ENCODE measurements around the gene TNNI3.

TNNI3 gene

DNA sequence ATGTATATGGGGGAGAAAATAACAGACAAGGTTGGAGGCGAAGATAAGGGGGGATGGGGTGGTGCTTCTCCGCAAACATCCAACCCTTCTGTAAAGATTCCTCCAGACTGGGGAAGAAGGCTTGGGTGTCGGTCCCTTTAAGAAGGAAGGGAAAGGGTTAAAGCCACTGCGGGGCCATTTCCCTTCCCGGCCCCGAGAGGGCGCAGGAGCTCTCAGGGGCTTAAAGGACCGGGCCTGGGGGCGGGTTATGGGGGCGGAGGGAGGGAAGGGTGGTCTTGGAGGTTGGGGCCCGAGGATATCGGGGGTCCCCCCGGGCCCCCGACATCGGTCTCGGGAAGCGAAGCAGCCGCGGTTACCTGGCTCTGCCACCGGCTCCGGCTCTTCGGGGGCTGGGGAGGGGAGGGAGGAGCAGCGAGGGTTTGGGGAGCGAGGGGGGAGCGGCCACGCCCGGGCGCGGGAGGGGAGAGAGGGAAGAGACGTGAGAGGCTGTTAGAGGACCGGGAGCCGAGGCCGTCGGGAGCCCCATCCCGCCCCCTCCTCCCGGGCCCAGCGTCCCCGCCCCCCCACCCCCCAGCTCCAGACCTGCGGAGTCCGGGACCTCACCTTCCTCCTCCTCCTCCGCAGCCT is 11.3 kb downstream of the TNNI3 start:
- DNase-seq, result peak; percentile 14

DNA sequence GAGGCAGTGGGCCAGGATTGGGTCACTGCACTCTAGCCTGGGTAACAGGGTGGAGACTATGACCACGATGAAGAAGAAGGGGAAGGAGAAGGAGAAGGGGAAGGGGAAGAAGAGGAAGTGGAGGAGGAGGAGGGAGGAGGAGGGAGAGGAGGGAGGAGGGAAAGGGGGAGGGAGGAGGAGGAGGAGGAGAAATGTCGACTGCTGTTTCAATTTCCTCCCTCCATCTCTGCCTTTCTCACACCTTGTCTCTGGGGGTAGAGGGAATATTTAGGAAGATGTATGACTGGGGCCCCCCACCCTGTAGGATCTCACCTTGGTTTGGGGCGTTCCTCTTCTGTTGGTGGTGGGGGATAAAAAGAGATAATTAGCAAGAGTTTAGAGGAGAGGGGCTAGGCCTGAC is 12.3 kb downstream of the TNNI3 start:
- no peak for DNase-seq

DNA sequence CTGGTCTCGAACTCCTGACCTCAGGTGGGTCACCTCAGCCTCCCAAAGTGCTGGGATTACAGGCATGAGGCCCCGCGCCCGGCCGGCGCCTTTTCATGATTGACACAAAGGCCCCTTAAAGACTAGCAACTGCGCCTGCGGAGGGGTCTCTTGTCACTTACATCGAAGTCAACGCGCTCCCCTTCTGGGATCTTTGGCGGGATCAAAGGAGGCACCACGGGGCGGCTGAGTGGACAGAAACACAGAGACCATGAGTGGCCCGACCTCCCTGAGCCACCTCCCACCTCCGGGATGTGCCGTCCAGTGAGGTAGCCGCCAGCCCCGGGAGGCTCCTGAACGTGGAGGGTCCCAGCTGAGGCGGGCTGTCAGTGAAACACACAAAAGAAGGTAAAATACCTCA is 15.8 kb downstream of the TNNI3 start:
- no peak for DNase-seq

DNA sequence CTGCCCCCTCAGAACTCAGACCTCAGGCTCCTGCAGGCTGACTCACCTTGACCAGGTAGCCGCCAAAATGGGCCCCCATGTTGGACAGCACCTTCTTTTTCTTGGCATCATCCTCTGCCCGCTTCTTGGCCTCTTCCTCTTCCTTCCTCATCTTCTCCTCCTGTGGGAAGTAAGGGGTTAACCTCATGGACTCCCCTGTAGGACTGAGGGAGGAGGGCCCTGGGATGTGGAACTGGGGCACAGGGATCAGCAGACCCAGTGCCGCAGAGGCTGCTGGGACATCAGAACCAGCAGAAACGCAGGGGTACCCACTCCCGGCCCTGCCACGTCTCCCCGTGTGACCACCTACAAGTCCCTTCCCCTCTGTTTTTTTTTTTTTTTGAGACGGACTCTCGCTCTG is 19.6 kb downstream of the TNNI3 start:
- no peak for DNase-seq

DNA sequence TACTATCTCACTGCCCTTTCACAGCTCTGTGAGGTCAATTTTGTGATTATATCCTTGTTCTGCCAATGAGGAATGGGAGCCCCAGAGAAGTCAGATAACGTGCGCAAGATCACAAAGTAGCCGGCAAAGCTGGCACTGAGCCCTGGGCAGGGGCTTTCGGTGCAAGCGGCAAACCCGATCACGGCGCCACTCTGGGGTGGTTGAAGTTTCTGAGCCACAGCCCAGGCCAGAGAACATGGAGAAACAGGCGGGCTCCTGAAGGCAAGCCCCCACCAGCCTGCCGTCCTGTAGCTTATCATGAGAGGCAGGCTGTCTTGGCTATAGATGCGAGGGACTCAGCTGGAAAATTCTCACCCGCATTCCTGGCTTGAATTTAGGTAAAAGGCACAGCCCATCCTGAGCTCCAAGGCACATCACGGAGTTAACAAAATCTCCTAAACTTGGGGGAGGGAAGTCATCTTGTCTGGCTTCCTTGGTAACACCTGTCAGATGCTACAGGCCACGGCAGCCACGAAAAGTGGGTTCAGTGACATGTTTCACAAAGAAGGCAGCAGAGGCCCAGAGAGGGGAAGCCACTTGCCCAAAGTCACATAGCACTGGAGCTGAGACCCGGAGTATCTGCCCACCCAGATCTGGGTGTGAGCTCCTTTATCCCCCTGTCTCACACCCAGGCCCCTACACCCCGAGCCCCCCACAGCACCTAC is 21.0 kb downstream of the TNNI3 start:
- DNase-seq, result no peak

DNA sequence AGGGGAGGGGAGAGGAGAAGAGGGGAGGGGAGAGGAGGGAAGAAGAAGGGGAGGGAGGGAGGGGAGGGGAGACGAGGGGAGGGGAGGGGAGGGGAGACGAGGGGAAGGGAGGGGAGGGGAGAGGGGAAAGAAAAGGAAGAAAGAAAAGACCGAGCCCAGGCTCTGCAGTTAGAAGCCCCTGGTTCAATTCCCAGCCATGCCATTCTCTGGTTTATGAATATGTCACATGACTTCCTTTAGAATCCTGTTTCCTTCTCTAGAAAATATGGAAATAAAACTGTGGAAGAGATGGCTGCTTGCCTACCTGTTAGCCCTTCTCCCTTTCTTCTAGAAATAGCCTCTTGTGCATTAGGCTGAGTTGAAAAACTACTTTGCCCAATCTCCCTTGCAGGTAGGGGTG is 22.8 kb downstream of the TNNI3 start:
- DNase-seq, result no peak

DNA sequence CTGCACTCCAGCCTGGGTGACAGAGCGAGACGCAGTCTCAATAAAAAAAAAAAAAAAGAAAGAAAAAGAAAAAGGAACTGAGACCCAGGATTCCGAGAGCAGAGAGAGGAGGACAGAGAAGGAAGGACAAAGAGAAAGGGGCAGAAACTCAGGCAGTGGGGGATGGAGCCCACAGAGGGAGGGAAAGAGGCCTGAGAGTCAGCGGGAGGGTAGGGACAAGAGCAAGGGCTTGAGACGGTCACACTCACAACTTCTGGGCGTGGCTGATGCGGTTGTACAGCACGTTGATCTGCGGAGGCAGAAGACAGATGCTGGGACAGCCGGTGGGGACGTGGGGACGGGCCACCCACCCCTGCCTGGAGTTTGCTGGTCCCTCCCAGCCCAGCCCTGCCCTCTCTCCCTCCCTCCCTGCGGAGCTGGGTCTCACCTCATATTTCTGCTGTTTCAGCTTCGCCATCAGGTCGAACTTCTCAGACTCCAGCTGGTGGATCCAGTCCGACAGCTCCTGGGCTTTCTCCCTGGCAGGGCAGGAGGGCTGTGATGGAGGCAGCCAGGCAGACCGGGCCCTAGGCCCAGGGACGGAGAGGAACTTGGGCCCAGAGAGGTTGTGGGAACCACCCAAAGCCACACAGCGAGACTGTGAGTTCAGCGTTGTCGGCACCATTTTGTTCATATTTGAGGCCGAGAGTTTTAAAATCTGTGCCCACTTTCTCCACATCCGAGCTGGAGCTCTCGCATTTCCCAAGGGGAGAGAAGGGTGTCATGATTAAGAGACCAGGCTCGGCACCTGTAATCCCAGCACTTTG is 23.7 kb downstream of the TNNI3 start:
- no peak for DNase-seq

DNA sequence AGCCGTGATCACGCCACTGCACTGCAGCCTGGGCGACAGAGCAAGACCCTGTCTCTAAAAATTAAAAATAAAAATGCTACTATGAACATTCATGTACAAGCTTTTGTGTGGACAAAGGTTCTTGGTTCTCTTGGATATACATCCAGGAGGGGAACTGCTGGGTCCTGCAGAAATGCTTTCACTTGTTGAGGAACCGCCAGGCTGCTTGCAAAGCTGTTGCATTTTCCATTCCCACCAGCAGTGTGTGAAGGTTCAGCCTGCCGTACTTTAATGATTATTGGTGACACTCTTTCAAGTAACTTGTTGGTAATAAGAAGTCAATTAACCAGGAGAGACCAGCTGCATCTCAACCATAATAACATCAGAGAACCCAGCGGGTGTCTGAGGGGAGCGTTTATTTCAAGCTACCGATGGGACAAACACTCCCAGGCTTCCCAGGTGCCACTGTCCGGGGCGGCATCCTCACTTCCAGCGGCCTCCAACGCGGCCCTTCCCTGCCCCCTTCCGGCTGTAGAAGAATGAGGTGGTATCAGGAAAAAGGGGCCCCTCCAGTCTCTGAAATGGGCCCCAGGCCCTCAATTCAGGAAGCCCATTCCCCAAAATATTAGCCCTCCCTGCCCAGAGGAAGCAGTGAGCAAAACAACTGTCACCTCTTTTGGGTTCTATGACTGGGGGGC is 24.9 kb downstream of the TNNI3 start:
- no peak for DNase-seq

DNA sequence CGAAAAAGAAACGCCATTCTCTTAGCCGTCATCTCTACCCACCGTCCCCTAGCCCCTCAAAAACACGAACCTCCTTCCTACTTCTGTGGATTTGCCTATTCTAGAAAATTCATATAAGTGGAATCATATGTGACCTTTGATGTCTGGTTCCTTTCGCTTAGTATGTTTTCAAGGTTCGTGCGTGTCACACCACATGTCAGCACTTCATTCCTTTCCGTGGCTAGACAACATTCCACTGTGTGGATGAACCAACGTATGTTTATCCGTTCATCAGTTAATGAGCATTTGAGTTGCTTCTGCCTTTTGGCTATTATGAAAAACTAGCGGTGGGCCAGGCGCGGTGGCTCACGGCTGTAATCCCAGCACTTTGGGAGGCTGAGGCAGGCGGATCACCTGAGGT is 26.1 kb downstream of the TNNI3 start:
- no peak for DNase-seq

DNA sequence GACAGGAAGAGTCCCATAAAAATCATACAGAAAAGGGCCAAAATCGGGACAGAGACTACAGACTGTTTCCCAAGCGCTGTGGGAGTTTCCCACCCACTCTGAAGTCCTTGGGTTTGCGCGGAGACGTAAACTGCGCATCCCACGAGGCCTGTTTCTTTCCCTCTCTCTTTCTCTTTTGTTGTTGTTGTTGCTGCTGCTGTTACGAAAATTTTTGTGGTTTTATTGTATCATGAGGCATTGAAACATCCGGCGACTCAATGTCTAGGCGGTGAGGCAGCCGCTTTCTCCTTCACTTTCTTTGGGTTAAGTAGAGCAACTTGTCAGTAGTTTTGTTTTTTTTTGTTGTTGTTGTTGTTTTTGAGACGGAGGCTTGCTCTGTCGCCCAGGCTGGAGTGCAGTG is 38.5 kb downstream of the TNNI3 start:
- peak; percentile 21 for DNase-seq

DNA sequence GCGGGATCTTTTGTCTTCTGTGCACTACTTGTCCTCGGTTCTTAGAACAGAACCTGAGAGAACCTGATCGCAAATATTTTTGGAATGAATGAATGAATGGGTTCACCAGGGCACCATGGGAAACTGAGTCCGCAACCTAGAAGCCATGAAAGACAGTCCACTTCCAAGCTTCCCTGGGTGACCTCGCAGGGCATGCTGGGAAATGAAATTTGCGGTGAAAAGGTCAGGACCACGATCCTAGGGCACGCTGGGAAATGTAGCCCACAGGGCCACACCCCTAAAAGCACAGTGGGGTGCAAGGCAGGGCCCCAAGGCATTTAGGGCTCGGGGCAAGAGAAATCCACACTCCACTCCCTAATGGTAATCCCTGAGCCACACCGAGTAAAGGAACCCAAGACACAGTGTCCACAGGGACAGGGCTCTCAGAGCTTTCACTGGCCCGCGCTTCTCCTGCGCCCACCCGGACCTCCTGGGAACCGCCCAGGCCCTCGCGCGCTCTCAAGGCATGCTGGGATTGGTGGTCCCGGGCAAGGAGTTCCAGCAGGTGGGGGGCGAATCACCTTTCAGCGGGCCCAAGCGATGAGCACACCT is 39.0 kb downstream of the TNNI3 start:
- DNase-seq, result peak; percentile 35

DNA sequence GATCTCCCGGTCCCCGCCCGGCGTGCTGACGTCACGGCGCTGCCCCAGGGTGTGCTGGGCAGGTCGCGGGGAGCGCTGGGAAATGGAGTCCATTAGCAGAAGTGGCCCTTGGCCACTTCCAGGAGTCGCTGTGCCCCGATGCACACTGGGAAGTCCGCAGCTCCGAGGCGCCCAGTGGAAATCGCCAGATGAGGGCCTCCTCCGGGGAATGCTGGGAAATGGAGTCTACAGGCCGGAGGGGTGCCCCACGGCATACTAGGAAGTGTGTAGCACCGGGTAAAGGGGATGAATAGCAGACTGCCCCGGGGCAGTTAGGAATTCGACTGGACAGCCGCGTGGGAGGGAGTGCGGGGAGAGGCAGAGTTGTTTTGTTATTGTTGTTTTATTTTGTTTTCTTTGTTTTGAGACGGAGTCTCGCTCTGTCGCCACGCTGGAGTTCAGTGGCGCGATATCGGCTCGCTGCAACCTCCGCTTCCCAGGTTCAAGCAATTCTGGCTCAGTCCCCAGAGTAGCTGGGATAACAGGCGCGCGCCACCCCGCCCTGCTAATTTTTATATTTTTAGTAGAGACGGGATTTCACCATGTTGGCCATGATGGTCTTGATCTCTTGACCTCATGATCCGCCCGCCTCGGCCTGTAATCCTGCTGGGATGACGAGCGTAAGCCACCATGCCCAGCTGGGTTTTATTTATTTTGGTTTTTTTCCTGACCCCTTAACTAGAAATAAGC is 39.7 kb downstream of the TNNI3 start:
- peak; percentile 98 for DNase-seq

DNA sequence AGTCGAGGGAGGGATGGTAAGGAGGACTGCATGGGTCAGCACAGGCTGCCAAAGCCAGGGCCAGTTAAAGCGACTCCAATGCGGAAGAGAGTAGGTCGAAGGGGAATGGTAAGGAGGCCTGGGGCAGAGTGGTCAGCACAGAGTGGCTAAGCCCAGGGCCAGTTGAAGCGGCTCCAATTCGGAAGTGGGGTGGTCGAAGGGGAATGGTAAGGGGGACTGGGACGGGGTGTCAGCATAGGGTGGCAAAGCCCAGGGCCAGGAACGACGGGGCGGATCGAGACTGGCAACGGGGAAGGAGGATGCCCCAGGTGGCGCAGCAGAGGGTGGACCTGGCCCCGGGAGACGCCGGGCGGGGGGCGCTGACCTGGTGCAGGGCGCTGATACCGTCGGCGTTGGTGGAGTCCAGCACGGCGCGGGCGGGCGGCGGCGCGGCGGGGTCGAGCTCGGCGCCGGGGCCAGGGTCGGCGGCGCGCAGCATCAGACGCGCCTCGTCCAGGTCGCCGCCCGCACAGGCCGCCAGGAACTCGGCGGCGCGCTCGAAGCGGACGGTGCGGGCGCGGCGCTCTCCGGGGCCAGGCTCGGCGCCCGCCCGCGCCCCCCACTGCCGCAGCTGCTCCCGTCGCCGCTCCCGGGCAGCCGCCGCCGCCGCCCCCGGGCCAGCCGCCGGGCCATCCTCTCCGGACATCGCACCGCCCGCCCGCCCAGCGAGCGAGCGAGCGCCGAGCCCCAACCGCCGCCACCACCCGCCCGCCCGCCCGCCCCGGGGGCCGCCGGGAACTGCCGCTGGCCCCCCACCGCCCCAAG is 40.5 kb downstream of the TNNI3 start, which contains the start of gene PPP1R12C:
Gene PPP1R12C, minus strand, starts transcription at position 779 of the 804 bp plus-strand sequence. Its CDS starts 94 bp downstream, at position 685.
- no peak for DNase-seq

DNA sequence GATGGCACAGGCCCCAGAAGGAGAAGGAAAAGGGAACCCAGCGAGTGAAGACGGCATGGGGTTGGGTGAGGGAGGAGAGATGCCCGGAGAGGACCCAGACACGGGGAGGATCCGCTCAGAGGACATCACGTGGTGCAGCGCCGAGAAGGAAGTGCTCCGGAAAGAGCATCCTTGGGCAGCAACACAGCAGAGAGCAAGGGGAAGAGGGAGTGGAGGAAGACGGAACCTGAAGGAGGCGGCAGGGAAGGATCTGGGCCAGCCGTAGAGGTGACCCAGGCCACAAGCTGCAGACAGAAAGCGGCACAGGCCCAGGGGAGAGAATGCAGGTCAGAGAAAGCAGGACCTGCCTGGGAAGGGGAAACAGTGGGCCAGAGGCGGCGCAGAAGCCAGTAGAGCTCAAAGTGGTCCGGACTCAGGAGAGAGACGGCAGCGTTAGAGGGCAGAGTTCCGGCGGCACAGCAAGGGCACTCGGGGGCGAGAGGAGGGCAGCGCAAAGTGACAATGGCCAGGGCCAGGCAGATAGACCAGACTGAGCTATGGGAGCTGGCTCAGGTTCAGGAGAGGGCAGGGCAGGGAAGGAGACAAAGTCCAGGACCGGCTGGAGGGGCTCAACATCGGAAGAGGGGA is 41.2 kb downstream of the TNNI3 start:
- peak; percentile 64 for DNase-seq

DNA sequence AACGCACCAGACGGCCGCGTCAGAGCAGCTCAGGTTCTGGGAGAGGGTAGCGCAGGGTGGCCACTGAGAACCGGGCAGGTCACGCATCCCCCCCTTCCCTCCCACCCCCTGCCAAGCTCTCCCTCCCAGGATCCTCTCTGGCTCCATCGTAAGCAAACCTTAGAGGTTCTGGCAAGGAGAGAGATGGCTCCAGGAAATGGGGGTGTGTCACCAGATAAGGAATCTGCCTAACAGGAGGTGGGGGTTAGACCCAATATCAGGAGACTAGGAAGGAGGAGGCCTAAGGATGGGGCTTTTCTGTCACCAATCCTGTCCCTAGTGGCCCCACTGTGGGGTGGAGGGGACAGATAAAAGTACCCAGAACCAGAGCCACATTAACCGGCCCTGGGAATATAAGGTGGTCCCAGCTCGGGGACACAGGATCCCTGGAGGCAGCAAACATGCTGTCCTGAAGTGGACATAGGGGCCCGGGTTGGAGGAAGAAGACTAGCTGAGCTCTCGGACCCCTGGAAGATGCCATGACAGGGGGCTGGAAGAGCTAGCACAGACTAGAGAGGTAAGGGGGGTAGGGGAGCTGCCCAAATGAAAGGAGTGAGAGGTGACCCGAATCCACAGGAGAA is 42.0 kb downstream of the TNNI3 start:
- DNase-seq, result peak; percentile 20

DNA sequence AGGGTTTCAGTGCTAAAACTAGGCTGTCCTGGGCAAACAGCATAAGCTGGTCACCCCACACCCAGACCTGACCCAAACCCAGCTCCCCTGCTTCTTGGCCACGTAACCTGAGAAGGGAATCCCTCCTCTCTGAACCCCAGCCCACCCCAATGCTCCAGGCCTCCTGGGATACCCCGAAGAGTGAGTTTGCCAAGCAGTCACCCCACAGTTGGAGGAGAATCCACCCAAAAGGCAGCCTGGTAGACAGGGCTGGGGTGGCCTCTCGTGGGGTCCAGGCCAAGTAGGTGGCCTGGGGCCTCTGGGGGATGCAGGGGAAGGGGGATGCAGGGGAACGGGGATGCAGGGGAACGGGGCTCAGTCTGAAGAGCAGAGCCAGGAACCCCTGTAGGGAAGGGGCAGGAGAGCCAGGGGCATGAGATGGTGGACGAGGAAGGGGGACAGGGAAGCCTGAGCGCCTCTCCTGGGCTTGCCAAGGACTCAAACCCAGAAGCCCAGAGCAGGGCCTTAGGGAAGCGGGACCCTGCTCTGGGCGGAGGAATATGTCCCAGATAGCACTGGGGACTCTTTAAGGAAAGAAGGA is 42.9 kb downstream of the TNNI3 start:
- DNase-seq, result no peak

DNA sequence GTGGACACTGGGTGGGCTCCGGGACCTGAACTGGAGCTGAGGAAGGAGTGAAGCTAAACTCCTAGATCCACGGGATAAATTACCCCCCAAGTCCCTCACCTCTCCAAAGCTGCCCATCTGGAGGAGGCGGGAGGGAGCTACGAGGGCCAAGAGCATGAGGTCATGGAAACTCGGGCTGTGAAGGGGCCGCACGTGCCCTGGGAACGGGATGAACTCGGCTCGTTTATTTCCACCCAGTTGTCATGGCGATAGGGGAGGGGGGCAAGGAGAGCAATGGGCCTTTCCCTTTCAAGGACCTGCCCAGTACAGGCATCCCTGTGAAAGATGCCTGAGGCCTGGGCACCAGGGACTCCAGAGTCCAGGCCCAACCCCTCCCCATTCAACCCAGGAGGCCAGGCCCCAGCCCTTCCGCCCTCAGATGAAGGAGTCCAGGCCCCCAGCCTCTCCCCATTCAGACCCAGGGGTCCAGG is 43.9 kb downstream of the TNNI3 start:
- no peak for DNase-seq

DNA sequence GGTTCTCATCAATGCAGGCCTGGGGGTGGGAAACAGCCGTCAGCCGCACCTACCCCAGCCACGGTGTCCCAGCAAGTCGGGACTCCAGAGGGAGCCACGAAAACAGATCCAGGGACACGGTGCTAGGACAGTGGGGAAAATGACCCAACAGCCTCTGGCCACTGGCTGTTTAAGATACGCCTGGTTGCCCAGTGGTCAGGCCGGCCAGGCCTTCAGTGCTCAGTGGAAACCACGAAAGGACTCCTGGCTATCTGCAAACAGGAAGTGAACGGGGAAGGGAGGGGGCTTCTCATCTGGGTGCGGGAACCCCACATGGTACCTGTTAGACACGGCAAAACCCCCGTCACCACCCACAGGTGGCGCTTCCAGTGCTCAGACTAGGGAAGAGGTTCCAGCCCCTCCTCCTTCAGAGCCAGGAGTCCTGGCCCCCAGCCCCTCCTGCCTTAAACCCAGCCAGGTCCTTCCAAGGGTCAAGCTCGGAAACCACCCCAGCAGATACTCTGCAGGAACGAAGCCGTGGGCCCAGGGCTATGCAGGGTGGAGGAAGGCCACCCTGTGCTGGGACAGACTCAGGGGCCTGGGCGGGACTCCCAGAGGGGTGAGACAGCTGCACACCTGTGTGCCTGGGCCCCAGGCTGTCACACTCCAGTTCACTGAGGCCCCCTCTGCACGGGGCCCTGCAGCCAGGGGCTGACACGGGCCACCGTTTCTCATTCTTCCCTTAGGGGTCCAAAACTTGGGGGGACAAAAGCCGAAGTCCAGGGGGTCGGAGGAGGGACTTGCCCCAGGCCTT is 44.6 kb downstream of the TNNI3 start:
- DNase-seq, result no peak

DNA sequence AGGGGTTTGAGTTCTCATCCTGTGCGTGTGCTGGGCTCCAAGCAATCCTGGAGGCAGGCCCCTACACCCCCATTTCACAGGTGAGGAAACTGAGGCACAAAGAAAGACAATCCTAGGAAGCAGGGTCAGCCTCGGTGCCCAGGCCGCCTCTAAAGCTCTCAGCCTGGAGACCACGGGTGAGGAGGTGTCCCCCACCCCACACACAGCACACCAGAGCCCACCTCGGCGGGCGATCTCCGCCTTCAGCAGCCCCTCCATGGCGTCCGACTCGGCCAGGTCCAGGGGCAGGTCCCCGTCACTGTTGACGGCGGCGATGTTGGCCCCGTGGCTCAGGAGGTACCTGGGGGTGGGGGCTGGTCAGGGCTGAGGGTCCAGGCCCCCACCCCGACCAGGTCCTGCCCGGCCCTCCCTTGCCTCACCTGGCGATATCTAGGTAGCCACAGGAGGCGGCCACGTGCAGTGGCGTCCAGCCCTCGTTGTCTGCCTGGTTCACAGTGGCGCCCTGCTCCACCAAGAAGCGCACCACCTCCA is 45.2 kb downstream of the TNNI3 start:
- no peak for DNase-seq

Measured in CD4-positive, alpha-beta T cell treated with Interleukin-17A for 1 hour (primary cell).